ENCODE measurements around the gene GJA4. TPM values are rescaled to one million over a fixed set of nuclear protein-coding genes. Genes with fewer than 3 reads are reported as not detected.

The GJA4 gene
- 23.0 TPM for total RNA-seq
- long read RNA-seq, transcript GJA4-201 (2 exons, 1,622 nt), result major isoform, 9 of 15 reads
- long read RNA-seq, partial matches to known transcripts, result 0 of 15 reads
- long read RNA-seq, other reads (novel, unspliced or antisense), result 3 of 15 reads

- DNase-seq (ENCODE audit: missing footprints) (no peak), ATAC-seq (peak; percentile 13)
Measured at GRCh38 chr1:34792868-34793727, at the start of gene GJA4. TSS of gene GJA4 (plus strand) at chr1:34792999. CDS start at chr1:34794214, 1,215 bp downstream.

DNA sequence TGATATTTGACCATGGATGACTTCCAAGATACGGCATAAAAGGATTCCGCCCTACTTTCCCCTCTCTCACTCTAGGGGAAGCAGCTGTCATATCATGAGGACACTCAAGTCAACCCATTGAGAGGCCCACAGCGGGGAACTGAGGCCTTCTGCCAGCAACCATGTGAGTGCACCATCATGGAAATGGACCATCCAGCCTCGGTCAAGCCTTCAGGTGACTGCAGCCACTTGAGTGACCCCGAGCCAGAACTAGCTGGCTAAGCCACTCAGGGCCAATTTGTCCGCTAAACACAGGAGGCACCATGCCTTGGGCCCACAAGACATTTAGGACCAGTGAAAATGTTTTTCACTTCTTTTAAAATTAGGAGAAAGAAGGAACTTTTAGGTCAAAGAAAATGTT is 49.0 kb upstream of the GJA4 start:
- ATAC-seq, result no peak
- DNase-seq (ENCODE audit: missing footprints), result no peak
- intact Hi-C loops (cut with DNase I), result loop anchor here (2.0 to 10.0 kb wide), 3 partner anchors 289 to 1111 kb away; no protein-coding TSS in a partner anchor

More at GRCh38 chr1:34792868-34793727, at the start of gene GJA4:
- intact Hi-C loops (cut with DNase I), result no loop called here

- intact Hi-C loops (cut with DNase I), result loop anchor here (5.0 to 10.0 kb wide), 2 partner anchors 290 to 1113 kb away; no protein-coding TSS in a partner anchor
- no peak for ATAC-seq
- no peak for DNase-seq (ENCODE audit: missing footprints)
Measured at GRCh38 chr1:34744851-34745250, 47.9 kb upstream of the GJA4 start.

- no peak for DNase-seq (ENCODE audit: missing footprints)
- intact Hi-C loops (cut with DNase I), result loop anchor here (10.0 kb wide), 1 partner anchor 291 kb away; no protein-coding TSS in a partner anchor
- no peak for ATAC-seq
Measured at GRCh38 chr1:34745666-34746065, 47.1 kb upstream of the GJA4 start.

- intact Hi-C loops (cut with DNase I), result loop anchor here (10.0 kb wide), 1 partner anchor 291 kb away; no protein-coding TSS in a partner anchor
- no peak for DNase-seq (ENCODE audit: missing footprints)
- ATAC-seq, result no peak
Measured at GRCh38 chr1:34746101-34746500, 46.7 kb upstream of the GJA4 start.

DNA sequence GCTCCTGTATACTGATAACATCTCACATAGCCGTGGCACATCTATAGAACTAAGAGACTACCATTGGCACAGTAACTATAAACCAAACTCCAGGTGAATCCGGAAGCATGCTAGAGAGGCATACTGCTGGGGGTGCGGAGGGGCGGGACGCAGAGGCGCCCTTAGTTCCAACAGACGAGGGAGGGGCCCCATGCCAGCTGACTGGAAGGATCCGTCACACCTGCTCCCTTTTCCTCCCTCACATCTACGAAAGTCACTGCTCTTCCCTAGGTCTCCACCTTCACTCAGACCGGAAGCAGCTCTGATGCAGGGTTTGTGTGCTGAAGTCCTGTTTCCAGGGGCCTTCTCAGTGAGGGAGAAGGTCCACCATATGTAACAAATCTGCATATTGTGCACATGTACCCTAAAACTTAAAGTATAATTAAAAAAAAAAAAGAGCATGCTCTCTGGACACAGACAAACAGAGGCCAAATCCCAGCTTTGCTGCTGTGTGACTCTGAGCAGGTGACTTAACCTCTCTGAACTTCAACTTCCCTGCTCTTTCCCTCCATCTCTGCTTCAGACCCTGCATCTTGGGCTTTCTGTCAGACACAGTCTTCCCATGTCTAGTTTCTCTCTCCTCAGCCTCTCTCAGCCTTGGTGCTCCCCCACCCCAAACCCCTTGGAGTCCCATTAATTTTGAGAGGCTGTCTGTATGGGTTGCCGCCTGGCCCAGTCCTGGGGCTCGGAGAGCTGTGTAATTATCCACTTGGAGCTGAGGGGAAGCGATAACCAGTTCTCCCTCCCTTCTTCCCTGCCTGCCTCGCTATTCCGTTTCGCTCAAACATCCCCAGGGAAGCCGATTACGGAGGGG is 45.8 kb upstream of the GJA4 start:
- no peak for DNase-seq (ENCODE audit: missing footprints)
- intact Hi-C loops (cut with DNase I), result loop anchor here (10.0 kb wide), 1 partner anchor 292 kb away; no protein-coding TSS in a partner anchor
- ATAC-seq, result no peak

DNA sequence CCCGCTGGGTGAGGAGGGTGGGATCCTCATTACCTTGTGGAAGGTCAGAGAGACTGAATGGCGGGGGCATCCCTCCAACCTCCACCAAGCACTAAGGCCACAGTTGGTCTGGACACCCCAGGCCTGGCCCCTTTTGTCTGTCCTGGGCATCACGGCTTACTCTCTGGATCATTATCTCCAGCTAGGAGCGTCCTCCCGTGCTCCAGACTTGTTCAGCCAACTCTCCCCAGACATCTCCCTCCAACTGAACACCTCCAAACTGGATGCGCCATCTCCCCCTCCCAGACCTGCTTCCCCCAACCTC is 45.2 kb upstream of the GJA4 start:
- intact Hi-C loops (cut with DNase I), result loop anchor here (10.0 kb wide), 1 partner anchor 293 kb away; no protein-coding TSS in a partner anchor
- ATAC-seq (no peak), DNase-seq (ENCODE audit: missing footprints) (no peak)

DNA sequence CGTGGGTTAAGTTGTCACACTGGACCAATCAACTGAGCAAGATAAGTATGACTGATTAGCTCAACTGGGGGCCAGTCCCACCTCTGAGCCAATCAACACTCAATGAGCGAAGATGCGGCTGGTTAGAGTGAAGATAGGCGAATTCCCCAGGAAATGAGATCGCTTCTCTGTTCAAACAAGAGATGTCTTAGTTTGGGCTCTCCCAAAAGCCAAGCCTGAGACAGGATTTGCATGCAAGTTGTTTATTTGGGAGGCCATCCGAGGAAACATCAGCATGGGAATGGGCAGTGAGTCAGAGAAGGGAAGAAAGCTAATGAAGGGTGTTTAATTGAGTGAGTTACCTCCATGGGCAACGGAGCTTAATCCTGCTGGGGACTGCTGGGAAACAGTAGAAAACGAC is 42.8 kb upstream of the GJA4 start:
- intact Hi-C loops (cut with DNase I), result loop anchor here (10.0 kb wide), 1 partner anchor 295 kb away; no protein-coding TSS in a partner anchor
- ATAC-seq (no peak), DNase-seq (ENCODE audit: missing footprints) (no peak)

DNA sequence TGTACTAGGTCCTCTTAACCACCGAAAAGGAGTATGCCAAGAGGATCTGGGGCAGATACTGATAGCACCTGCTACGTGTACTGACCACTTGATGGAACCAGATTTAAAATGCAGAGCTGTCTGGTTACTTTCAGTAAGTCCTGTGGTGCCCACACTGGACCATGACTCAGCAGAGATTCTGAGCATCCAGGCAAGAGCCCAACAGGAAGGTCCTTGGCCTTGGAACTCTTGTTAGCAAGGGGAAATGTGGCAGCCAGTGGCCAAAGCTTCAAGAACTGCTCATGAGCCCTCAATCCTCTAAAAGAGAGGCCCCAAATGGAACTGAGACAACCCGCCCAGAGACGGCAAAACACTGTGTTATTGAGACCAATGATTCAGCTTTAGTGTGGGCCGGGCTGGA is 42.2 kb upstream of the GJA4 start:
- DNase-seq (ENCODE audit: missing footprints) (no peak), ATAC-seq (no peak)
- intact Hi-C loops (cut with DNase I), result no loop called here

- intact Hi-C loops (cut with DNase I), result no loop called here
Measured at GRCh38 chr1:34753163-34753562, 39.6 kb upstream of the GJA4 start.

GRCh38 chr1:34754964-34755637 is 37.7 kb upstream of the GJA4 start, which contains the start of gene GJB5:
TSS of gene GJB5 (plus strand) at chr1:34755047. CDS start at chr1:34757331, 2,284 bp downstream.
- no peak for ATAC-seq
- intact Hi-C loops (cut with DNase I), result no loop called here
- no peak for DNase-seq (ENCODE audit: missing footprints)

More at GRCh38 chr1:34753163-34753562, 39.6 kb upstream of the GJA4 start:
- DNase-seq (ENCODE audit: missing footprints), result no peak
- no peak for ATAC-seq

- intact Hi-C loops (cut with DNase I), result no loop called here
- DNase-seq (ENCODE audit: missing footprints), result no peak
- no peak for ATAC-seq
Measured at GRCh38 chr1:34755961-34756360, 36.8 kb upstream of the GJA4 start.

DNA sequence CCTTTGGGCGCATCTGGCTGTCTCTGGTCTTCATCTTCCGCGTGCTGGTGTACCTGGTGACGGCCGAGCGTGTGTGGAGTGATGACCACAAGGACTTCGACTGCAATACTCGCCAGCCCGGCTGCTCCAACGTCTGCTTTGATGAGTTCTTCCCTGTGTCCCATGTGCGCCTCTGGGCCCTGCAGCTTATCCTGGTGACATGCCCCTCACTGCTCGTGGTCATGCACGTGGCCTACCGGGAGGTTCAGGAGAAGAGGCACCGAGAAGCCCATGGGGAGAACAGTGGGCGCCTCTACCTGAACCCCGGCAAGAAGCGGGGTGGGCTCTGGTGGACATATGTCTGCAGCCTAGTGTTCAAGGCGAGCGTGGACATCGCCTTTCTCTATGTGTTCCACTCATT is 35.4 kb upstream of the GJA4 start:
- intact Hi-C loops (cut with DNase I), result no loop called here
- DNase-seq (ENCODE audit: missing footprints) (no peak), ATAC-seq (no peak)

- no peak for DNase-seq (ENCODE audit: missing footprints)
- intact Hi-C loops (cut with DNase I), result no loop called here
- no peak for ATAC-seq
Measured at GRCh38 chr1:34758751-34759150, 34.0 kb upstream of the GJA4 start.

GRCh38 chr1:34759503-34760357 is 33.1 kb upstream of the GJA4 start, which contains the start of gene GJB4:
TSS of gene GJB4 (plus strand) at chr1:34759740. CDS start at chr1:34761255, 1,515 bp downstream.
- ATAC-seq (no peak), DNase-seq (ENCODE audit: missing footprints) (no peak)
- intact Hi-C loops (cut with DNase I), result no loop called here

GRCh38 chr1:34761176-34761761 is 31.5 kb upstream of the GJA4 start:
- ATAC-seq (no peak), DNase-seq (ENCODE audit: missing footprints) (no peak)
- intact Hi-C loops (cut with DNase I), result no loop called here

DNA sequence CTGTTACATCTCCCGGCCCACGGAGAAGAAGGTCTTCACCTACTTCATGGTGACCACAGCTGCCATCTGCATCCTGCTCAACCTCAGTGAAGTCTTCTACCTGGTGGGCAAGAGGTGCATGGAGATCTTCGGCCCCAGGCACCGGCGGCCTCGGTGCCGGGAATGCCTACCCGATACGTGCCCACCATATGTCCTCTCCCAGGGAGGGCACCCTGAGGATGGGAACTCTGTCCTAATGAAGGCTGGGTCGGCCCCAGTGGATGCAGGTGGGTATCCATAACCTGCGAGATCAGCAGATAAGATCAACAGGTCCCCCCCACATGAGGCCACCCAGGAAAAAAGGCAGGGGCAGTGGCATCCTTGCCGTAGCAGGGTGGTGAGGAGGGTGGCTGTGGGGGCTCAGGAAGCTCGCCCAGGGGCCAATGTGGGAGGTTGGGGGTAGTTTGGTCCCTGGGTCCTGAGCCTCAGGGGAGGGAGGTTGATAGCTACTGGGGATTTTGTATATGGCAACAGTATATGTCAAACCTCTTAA is 31.0 kb upstream of the GJA4 start:
- intact Hi-C loops (cut with DNase I), result no loop called here
- no peak for DNase-seq (ENCODE audit: missing footprints)
- ATAC-seq, result no peak

All from Right ventricle myocardium inferior (tissue), 1 donor.